ENCODE data around the gene TEX26.

TEX26 gene

DNA sequence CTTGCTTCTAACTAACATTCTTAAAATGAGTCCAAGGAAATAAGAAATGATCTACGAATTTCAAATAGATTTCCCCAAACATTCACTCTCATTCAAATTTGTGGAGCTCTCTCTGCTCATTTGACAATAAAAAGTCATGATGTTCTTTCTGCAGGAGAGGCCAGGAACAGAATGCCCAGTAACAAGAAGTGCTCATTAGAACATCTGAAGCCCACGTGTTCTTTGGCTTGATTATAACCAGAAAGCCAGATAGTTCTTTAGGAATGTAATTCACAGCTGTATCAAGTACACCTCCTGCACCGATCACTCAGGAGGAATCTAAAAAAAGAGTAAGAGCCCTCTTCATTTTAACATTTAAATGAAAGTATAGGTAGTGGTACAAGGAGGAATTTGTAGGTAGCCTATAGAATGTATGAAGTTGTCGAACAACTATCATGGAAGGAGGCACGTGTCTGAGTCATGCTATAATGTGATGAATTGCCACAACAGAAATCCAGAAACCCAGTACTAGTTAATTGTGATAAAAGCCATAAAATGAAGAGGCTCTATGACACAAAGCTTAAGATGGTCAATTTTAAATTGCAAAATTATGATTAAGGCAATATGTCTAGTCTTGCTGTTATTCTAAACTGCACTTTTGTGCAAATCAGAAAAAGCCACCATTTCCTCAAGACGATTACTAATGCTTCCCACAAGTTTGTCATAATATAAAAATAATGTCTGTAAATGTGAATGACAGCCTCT lies 13.6 kb upstream of the TEX26 start:
- no peak for DNase-seq (ENCODE audit: low read depth)

GRCh38 chr13:30920162-30920909 lies 12.1 kb upstream of the TEX26 start:
- no peak for DNase-seq (ENCODE audit: low read depth)

DNA sequence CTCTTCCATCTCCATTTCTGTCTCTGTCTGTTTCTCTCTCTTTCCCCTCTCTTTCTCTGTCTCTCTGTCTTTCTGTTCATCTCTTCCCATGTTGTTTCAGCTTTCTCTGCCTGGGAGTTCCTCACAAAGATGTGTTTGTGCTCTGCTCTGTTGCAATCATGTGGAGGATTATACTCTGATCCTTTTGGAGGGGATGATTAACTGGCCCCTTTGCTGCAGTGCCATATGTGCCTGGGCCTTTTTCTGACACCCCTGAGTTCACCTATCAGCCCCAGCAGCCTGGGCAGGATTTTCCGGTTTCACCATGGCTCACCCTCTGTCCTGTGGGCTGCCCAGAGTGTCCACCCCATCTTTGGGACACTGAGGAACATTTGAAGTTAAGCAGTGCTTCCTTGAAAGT lies 9.0 kb upstream of the TEX26 start:
- no peak for DNase-seq (ENCODE audit: low read depth)

DNA sequence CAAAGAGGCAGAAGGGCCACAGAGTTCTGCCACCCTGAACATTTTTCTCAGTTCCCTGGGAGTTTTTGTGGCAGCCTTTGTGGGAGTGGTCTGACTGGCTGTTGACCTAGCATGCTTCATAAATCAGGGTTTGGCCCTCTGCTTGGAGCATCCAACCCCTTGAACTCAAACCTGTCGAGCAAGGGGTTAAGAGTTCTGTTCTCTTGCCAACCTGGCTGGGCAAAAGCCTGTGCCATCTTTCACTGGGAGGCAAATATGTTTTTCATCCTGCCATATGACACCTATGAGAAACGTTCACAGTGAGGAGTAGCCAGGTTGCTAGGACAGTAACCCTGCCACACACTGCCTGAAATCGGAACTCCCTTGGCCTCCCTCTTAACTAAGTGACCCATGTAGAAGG lies 7.7 kb upstream of the TEX26 start:
- no peak for DNase-seq (ENCODE audit: low read depth)

DNA sequence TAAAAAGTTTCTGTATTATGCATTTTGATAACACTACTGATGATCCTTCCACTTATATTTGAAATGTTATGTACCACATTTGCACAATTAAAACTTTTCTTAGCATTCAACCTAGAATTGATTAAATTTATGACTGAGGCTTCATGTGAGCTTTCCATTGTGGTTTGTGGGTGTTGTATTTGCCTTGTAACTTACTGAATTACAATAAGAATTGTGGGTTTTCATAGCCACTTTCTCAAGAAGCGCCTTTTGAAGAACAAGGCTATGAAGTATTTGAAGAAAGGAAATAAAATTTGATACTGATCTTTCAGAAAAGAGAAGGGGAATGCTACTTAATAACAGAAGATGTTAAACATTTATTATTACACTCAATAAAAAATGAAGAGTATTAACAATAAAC lies 7.0 kb upstream of the TEX26 start:
- DNase-seq (ENCODE audit: low read depth), result no peak

DNA sequence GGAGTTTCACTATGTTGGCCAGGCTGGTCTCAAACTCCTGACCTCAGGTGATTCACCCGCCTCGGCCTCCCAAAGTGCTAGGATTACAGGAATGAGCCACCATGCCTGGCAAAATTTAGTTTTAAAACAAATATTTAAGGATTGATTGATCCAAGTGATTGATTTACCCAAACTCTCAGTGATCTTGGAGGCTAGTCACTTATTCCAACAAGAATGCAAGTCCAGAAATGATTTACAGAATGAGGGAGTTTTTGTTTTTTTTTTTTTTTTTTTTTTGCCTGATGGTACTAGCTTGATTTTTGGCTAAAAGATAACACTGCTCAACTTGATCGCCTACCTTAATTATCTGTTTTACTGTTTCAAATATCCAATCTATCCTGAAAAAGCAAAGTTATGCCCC lies 5.7 kb upstream of the TEX26 start:
- DNase-seq (ENCODE audit: low read depth), result no peak

- DNase-seq (ENCODE audit: low read depth), result peak; percentile 41
Measured at GRCh38 chr13:30927188-30927587, 5.3 kb upstream of the TEX26 start.

GRCh38 chr13:30927595-30927994 lies 4.9 kb upstream of the TEX26 start:
- no peak for DNase-seq (ENCODE audit: low read depth)

- DNase-seq (ENCODE audit: low read depth), result no peak
Measured at GRCh38 chr13:30928978-30929377, 3.5 kb upstream of the TEX26 start.

GRCh38 chr13:30933354-30933670 lies 856 bp downstream of the TEX26 start:
- DNase-seq (ENCODE audit: low read depth), result no peak

DNA sequence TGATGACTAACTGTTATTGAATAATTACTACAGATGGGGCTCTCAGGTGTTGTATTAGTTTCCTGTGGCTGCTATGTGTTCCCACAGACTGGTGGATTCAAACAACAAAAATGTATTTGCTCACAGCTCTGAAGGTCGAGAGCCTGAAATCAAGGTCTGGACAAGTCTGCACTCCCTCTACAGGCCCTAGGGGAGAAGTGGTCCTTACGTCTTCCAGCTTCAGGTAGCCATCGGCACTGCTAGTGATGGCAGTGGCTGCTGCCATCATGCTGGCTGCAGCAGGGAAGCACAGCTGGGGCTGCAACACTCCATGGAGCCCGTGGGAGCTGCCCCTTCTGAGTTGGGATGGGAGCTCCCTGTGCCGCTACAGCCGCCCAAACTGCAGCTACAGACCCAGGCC lies 1.9 kb downstream of the TEX26 start:
- DNase-seq (ENCODE audit: low read depth), result no peak

GRCh38 chr13:30934803-30935202 lies 2.3 kb downstream of the TEX26 start:
- DNase-seq (ENCODE audit: low read depth), result no peak

DNA sequence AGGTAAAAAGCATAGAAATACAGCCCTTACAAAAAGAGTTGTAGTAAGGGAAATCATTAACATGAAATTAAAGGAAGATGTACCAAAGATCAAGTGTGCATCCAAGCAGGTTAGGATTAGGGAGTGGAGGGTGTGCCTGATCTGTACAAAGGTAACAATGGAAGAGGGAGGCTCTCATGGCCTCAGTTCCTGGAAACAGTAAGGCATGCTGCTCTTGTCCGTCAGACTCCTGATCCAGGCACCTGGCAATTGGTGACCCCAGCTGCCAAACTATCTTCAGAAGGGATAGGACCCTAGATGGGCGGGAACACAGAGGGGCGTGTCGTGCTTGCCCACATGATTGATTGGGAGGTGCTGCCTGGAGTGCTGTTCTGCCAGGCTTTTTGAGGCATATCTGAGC lies 4.5 kb downstream of the TEX26 start:
- no peak for DNase-seq (ENCODE audit: low read depth)

DNA sequence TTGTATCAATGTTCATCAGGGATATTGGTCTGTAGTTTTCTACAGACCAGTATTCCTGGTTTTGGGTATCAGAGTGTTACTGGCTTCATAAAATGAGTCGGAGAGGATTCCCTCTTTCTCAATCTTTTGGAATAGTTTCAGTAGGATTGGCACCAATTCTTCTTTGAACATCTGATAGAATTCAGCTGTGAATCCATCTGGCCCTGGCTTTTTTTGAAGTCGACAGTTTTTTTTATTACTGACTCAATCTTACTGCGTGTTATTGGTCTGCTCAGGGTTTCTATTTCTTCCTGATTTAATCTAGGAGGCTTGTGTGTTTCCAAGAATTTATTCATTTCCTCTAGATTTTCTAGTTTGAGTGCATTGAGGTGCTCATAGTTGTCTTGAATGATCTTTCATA lies 11.4 kb downstream of the TEX26 start:
- no peak for DNase-seq (ENCODE audit: low read depth)

- DNase-seq (ENCODE audit: low read depth), result no peak
Measured at GRCh38 chr13:30957258-30957943, 24.9 kb downstream of the TEX26 start.

DNA sequence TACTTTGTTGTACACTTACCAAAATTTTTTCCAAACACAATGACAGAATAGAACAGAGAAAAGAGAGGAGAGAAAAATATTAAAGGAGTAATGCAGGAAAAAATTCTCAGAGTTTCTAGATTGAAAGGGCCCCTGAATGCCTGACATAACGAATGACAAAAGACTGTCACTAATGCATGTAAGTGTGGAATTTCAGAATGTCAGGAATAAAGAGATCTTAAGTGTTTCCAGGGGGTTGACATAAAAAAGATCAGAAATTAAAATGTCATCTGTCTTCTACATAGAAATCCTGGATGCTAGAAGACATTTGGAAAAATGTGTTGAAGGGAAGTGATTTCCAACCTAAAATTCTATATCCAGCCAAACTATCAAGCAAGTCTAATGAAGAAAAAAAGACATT lies 27.2 kb downstream of the TEX26 start:
- DNase-seq (ENCODE audit: low read depth), result no peak

- no peak for DNase-seq (ENCODE audit: low read depth)
Measured at GRCh38 chr13:30963791-30964190, 31.3 kb downstream of the TEX26 start.

DNA sequence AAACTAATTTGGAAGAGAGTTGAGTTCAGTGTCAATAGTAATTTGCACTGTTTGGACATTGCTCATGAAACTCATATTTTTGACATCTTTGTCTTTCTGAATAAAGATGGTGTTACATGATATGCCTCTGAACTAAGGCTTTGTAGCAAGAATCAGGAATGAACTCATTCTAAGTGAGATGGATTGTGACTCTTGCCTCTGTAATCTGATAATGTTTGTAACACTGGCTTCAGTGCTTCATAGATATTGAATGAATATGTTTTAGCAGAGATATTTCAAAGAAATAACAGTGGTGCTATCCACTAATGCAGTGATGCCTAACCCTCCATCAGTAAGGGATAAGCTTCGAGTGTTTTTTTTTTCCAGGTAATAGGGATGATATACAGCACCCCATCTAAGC lies 32.9 kb downstream of the TEX26 start:
- DNase-seq (ENCODE audit: low read depth), result no peak

GRCh38 chr13:30966101-30966500 lies 33.6 kb downstream of the TEX26 start:
- DNase-seq (ENCODE audit: low read depth), result no peak

- DNase-seq (ENCODE audit: low read depth), result no peak
Measured at GRCh38 chr13:30968846-30969245, 36.4 kb downstream of the TEX26 start.

- DNase-seq (ENCODE audit: low read depth), result no peak
Measured at GRCh38 chr13:30971575-30971974, 39.1 kb downstream of the TEX26 start.

- DNase-seq (ENCODE audit: low read depth), result no peak
Measured at GRCh38 chr13:30972888-30973377, 40.5 kb downstream of the TEX26 start.

GRCh38 chr13:30974350-30974749 lies 41.9 kb downstream of the TEX26 start:
- no peak for DNase-seq (ENCODE audit: low read depth)

Data from HS-27A (cell line).